Measurements from ENCODE around the gene TAF10.

DNA sequence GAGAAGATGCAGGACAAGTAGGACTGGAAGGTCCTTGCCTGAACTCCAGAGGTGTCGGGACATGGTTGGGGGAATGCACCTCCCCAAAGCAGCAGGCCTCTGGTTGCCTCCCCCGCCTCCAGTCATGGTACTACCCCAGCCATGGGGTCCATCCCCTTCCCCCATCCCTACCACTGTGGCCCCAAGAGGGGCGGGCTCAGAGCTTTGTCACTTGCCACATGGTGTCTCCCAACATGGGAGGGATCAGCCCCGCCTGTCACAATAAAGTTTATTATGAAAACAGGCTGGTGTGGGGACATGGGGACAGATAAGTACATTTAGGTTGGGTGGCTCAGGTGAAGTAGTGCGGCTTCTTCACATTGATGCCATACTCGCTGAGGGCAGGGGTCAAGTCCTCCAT, 1.4 kb downstream of the TAF10 start:
- no peak for TF ChIP-seq POLR2A (IDR thresholded peaks at IDR 0.05; ENCODE audit: insufficient read depth in 1 of 2, low read depth in 2 of 2, low read length in 2 of 2)
- no peak for TF ChIP-seq ZNF180 (CRISPR knock-in tag; IDR thresholded peaks at IDR 0.05; ENCODE audit: borderline replicate concordance, low read depth)

All from HepG2 (cell line).